DMS 273 (cell line): Measurements from ENCODE around the gene IFNB1.

Experiments
- DNase-seq: peaks from one replicate; lab custom pipeline; 2025; ENCODE audit not compliant: unreplicated experiment; lab: John Stamatoyannopoulos, UW

IFNB1 gene

DNA sequence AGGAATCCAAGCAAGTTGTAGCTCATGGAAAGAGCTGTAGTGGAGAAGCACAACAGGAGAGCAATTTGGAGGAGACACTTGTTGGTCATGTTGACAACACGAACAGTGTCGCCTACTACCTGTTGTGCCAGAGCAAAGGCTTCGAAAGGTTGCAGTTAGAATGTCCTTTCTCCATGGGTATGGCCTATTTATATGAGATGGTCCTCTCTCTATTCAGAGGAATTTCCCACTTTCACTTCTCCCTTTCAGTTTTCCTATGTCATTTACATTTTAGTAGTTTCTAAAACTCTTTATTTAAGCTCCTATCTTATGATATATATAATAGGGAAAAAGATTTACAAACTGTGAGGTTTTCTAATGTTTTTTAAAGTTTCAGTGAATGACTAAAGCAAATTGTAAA lies at the start of gene IFNB1:
IFNB1 (minus strand) TSS at position 162 of the 400 bp plus-strand sequence; CDS start at position 89, 73 bp downstream.
- no peak for DNase-seq

GRCh38 chr9:21121595-21122251 lies 44.0 kb upstream of the IFNB1 start:
- no peak for DNase-seq

GRCh38 chr9:21121079-21121478 lies 43.3 kb upstream of the IFNB1 start:
- DNase-seq: no peak

GRCh38 chr9:21119093-21119770 lies 41.5 kb upstream of the IFNB1 start:
- DNase-seq: no peak

GRCh38 chr9:21114311-21114710 lies 36.6 kb upstream of the IFNB1 start:
- no peak for DNase-seq

- DNase-seq: peak; percentile 85
These were observed 33.2 kb upstream of the IFNB1 start for GRCh38 chr9:21110708-21111576.

DNA sequence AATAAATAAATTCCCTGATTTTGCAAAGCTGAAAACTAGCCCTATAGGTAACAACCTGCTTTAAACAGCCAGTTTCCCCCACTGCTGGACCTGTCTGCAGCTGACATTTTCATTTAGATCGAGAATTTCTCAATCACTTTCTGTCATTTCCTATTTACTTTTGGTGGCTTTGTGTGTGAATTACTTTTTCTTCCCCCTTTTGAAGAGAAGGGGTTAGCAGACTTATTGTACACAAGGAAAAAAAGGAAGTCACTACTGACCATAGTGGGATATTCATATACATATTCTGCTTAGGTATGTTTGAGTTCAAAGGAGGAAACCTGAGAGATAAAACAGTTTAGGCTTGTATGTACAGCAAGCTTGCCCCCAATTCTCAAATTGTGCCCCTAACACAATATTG lies 27.0 kb upstream of the IFNB1 start:
- no peak for DNase-seq

GRCh38 chr9:21102305-21102704 lies 24.6 kb upstream of the IFNB1 start:
- no peak for DNase-seq

- DNase-seq: no peak
These were observed 20.1 kb upstream of the IFNB1 start for GRCh38 chr9:21097817-21098216.

DNA sequence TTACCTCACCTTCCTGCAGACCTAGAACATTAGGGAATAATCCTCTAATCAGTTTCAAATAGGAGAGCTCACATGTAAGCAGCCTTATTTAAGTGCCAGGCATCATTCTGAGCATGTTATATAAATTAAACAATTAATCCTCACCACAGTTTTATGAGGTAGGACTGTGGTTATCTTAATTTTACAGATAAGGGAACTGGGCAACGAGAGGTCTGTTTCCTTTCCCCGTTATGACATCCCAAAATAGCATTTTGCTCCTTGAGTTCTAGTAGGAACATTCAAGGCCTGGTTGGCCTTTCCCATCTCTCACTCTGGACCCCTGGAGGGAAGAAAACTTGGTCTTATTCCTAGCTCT lies 19.1 kb upstream of the IFNB1 start:
- DNase-seq: no peak

DNA sequence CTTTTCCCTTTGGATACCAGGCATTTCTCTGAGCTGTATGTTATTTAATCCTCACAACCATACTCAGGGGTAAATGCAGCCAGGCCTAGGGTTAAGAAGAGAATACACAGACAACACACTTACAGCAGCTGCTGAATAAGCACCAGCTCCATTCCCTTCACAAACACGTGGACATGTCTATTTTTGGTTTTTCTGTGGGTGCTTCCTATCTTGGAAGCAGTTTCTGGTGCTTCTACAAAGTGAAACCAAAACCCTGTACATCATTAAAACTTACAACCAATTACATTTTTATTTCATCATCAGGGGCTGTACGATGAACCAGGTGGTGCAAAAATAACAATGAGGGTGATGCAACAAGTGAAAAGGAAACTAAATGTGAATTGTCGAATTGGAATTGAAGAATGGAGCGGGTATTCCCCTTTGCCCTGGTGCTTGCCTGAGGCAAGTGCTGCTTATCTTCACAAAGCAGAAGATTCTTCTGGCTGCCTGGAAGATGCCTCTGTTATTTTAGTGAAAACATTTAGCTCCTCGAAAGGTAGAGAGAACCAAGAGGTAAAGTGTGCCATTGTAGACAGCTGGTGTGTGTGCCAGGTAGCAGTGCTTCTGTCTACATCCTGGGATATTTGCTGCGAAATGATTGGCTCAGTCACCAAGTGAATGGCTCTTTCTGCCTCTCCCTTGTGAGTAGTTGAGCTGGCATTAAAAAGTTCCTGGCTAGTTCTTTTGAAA lies 18.6 kb upstream of the IFNB1 start:
- peak; percentile 8 for DNase-seq

DNA sequence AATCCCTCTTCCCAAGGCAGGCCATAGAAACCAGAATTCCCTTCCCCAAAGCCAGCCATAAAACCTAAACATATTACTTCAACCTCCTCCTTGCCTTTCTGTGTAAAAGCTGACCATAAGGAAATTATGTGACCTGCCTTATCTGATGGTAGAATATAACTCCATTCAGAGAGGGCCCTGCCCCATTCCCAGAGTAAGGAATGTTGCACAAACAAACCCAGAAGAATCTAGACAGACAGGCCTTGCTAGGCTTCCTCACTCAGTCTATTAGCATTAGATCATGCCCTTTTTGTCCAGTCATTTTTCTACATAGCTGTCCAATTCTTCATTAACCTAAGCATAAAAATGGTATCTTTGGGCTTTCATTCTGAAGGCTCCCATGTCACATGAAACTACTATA lies 17.8 kb upstream of the IFNB1 start:
- no peak for DNase-seq

DNA sequence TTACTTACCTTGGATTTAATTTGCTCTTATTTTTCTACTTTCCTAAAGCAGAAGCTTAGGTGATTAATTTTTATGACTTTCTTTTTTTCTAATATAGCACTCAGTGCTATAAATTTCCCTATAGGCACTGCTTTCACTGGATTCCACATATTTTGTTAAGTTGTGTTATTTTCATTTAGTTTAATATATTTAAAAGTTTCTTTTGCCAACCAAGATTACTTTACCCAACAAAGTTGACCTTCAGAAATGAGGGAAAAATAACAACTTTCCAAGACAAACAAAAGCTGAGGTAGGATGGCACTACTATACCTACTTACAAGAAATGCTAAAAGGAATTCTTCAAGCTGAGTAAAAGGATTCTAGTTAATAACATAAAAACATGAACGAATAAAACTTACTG lies 8.8 kb upstream of the IFNB1 start:
- DNase-seq: no peak

GRCh38 chr9:21085005-21085404 lies 7.3 kb upstream of the IFNB1 start:
- no peak for DNase-seq

DNA sequence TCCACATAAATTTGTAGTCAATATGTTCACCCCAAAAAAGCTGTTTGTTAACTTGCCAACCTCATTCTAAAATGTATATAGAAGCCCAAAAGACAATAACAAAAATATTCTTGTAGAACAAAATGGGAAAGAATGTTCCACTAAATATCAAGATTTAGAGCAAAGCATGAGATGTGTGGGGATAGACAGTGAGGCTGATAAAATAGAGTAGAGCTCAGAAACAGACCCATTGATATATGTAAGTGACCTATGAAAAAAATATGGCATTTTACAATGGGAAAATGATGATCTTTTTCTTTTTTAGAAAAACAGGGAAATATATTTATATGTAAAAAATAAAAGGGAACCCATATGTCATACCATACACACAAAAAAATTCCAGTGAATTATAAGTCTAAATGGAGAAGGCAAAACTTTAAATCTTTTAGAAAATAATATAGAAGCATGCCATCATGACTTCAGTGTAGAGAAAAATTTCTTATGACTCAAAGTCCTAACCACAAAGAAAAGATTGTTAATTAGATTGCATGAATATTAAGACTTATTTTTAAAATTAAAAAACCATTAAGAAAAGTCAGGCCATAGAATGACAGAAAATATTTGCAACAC lies 6.6 kb upstream of the IFNB1 start:
- no peak for DNase-seq

GRCh38 chr9:21082671-21083070 lies 4.9 kb upstream of the IFNB1 start:
- DNase-seq: no peak

- DNase-seq: no peak
These were observed 4.3 kb upstream of the IFNB1 start for GRCh38 chr9:21081999-21082398.

- no peak for DNase-seq
These were observed 3.7 kb upstream of the IFNB1 start for GRCh38 chr9:21081451-21081850.

DNA sequence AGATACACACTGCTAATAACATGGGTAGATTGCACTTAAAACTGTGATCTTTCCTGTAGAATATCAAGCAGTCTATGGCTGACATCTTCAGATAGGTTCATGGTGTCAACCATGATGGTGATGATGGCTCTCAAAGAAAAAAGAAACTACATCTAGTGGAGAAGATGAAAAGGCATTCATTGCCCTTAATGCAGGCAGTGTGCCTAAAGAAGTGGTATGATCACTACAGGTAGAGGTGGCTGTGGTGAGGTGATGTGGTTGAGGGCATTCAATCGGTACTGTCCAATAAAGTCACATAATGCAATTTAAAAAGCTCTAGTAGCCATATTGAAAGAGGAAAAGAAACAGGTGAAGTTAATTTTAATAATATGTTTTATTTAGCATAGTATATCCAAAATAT lies 3.1 kb upstream of the IFNB1 start:
- DNase-seq: no peak

DNA sequence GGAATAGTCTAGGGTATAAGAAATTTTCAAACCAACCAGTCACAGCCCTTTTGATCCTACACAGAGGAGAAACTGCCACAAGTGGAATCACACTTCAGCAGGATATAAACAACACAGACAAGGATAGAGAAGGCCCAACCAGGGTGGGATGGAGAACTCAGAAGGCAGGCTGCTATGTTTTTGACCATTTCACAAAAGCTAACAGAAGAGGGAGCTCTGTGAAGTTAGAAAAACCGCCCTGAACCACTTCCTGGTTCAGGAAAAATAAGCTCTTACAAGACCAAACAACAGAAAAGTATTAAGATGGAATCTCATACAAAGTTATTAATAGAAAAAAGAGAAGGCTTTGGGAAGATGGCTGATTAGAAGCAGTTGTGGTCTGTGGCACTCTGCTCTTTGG lies 960 bp upstream of the IFNB1 start:
- DNase-seq: peak; percentile 6

GRCh38 chr9:21075484-21075883 lies 2.3 kb downstream of the IFNB1 start:
- DNase-seq: no peak
